T-helper 22 cell (primary cell): ENCODE data around the gene PRDM8.
"Not testable (repeated sequence)": the region's sequence is repeated elsewhere in the genome, so short reads cannot be mapped to it uniquely, and the experiment has no call there.

ENCODE experiments used
- DNase-seq: peaks from one replicate; pipeline ENCODE4 v3.0.0-alpha.2; 2020; ENCODE audit warnings: low read depth

The PRDM8 gene

GRCh38 chr4:80196922-80197573 lies at the start of gene PRDM8:
Gene PRDM8, plus strand, starts transcription at chr4:80197503. Its CDS starts 2,578 bp downstream, at chr4:80200081.
- no peak for DNase-seq

GRCh38 chr4:80150387-80151180 lies 46.7 kb upstream of the PRDM8 start:
- no peak for DNase-seq

DNA sequence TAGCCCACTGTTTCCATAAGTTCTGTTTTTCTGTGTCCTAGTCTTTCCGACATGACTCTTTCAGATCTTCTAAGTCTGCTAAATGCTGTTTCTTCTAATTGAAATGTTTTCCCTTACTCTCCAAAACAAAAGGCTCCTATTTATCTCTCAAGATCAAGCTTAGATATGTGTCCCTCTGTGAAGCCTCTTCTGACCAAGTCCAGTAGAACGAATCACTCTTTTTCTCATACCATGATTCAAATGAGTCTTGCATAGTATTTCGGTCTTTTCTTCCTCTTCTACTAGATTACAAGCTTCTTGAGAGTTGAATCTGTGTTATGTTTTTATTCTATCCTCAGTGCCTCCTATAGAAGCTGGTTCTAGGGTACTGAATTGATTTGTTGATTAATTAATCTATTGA lies 45.3 kb upstream of the PRDM8 start:
- no peak for DNase-seq

- DNase-seq: no peak
Measured at GRCh38 chr4:80153874-80154544, 43.3 kb upstream of the PRDM8 start.

DNA sequence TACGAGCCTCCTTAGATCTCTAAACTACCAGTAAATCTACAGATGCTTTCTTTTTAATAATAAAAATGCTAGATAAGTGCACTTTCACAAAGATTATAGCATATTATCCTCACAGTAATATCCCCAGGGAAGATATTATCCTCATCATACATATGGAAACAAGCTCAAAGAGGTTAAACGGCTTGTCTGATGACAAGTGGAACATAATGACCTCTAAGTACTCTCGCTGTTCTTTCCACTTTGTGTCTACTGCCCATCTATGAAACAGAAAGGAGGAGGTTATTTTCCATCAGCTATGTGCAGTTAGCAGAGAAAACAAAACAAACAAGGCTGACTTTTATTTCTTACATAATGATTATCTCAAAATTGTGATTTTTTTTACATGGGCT lies 42.8 kb upstream of the PRDM8 start:
- no peak for DNase-seq

- no peak for DNase-seq
Measured at GRCh38 chr4:80155316-80155982, 41.9 kb upstream of the PRDM8 start.

- DNase-seq: no peak
Measured at GRCh38 chr4:80156410-80156809, 40.9 kb upstream of the PRDM8 start.

DNA sequence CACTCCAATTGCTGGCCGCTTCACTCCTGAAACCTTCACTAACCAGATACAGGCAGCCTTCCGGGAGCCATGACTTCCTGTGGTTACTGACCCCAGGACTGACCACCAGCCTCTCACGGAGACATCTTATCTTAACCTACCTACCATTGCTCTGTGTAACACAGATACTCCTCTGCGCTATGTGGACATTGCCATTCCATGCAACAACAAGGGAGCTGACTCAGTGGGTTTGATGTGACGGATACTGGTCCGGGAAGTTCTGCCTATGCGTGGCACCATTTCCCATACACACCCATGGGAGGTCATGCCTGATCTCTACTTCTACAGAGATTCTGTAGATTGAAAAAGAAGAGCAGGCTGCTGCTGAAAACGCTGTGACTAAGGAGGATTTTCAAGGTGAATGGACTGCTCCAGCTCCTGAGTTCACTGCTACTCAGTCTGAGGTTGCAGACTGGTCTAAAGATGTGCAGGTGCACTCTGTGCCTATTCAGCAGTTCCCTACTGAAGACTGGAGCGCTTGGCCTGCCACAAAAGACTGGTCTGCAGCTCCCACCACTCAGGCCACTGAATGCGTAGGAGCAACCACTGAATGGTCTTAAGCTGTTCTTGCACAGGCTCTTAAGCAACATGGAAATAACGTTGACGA lies 35.8 kb upstream of the PRDM8 start:
- no peak for DNase-seq

GRCh38 chr4:80162418-80162817 lies 34.9 kb upstream of the PRDM8 start:
- DNase-seq: no peak

GRCh38 chr4:80165855-80166254 lies 31.4 kb upstream of the PRDM8 start:
- DNase-seq: no peak

DNA sequence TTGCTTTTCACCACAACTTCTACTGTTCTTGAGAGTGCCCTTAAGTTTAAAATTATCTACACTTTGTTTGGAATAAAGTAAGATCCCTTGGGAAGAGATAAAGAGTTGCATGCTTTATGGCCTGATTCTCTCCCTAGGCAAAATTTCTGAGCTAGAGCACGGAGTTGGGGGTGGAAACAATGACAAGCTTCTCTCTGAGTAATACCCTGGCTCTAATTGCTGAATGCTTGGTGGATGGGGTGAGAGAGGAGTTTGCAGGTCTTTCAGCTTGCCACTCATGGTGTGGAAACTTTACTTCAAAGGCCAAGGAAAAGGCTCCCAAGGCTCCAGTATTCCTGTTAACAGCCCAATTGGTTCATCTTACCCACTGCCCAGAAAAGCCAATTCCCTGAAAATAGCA lies 26.1 kb upstream of the PRDM8 start:
- no peak for DNase-seq

- DNase-seq: no peak
Measured at GRCh38 chr4:80171656-80172055, 25.6 kb upstream of the PRDM8 start.

DNA sequence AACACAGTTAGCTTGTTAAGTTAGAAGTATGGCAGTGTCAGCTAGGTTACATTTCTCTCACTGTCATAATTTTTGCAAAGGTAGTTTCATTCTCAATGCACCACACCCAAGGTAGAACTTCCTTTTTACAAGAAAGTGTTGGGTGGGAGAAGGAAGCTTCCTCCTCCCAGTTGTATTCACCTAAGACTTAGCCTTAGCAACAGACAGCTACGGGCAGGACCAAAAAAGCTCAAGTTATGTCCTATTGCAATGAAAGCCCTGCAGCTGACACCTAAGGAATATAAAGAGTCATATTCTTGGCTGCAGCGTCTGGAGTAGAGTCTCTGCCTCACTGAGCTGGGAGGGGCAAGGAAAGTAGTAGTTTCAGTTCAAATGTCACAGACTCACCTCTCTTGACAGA lies 25.1 kb upstream of the PRDM8 start:
- DNase-seq: no peak

- peak; percentile 53 for DNase-seq
Measured at GRCh38 chr4:80173401-80173800, 23.9 kb upstream of the PRDM8 start.

- no peak for DNase-seq
Measured at GRCh38 chr4:80173841-80174240, 23.5 kb upstream of the PRDM8 start.

DNA sequence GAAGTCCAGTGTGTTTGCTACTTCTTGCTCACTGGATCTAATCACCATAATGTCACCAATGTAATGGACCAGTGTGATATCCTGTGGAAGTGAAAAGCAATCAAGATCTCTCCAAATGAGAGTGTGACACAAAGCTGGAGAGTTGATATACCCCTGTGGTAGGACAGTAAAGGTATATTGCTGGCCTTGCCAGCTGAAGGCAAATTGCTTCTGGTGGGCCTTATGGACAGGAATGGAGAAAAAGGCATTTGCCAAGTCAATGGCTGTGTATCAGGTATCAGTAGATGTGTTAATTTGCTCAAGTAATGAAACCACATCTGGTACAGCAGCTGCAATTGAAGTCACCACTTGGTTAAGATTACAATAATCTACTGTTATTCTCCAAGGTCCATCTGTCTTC lies 19.5 kb upstream of the PRDM8 start:
- not testable (repeated sequence) for DNase-seq

DNA sequence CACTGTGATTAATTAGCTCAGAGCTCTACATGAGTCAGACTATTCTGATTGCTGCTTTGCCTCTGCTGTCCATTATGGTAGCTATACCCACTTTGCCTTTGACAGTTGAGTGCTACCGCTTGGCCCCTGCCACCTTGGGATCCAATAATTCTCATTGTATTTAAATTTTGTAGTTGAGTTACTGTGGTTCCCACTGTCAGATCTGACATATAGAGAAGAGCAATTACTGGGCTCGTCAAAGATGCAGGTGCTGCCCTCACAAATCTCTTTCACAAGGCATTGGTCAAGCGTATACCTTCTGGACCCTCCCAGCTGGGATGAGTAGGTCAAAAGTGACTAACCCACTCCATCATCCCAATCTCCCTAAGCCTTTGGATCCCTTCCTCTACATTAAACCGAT lies 18.3 kb upstream of the PRDM8 start:
- no peak for DNase-seq

DNA sequence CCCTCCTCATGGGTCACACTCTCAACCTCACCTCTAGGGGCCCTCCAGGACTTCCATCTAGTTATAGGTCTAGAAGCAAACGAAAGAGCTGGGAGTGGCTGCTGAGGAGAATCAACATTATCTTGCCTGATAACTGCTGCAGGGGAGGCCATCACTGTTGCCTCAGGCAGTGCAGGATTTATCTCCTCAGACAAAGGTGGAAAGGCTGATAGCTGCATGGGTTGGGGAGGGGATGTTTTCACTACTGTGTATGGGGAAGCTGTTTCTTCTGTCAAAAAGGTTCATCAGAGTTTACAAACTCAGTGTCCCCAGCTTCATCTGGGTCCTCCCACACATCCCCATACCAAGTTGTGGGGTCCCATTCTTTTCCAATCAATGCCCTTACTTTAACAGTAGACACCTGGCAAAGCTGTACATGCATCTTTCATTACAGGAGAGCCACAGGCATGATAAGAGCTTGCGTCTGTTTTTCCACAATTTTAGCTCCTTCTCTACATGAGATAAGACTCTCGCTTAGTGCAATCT lies 17.6 kb upstream of the PRDM8 start:
- DNase-seq: no peak

- DNase-seq: no peak
Measured at GRCh38 chr4:80180743-80181142, 16.6 kb upstream of the PRDM8 start.

DNA sequence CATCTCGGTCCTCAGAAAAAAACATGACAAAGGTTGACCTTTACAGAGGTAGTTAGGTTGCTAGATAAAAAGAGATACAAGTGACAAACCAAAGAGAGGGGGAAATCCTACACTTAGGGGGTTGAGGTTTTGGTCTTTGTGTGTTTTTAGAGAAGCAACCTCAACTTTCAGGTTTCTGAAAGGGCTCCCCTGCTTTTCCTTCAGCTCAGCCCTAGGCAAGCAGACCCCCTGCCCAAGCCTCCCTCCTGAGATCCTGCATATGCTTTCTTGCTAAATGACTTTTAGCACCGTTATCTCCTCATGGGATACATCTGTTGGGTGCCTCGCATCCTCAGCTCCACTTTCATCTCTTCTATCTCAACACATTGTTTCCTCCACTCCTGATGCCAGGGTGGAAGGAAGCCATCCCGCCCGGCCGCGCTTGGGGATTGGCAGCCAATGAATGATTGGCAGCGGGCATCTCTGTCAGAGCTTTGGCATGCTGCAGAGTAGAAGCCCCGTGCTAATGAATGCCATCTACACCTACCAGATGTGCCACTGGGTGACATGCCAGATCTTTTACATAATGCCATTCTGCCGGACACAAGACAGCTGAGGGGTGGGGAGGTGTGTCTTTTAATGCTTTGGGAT lies 15.0 kb upstream of the PRDM8 start:
- no peak for DNase-seq
